GM10248 (cell line): ENCODE results near the gene SLC27A6.

Source experiments
- CTCF ChIA-PET: fragments of 300-600 bp; sonication (Branson Sonifier 250); formaldehyde crosslinking; extraction: SDS; loops from one replicate; lab custom pipeline; 2021; ENCODE audit warnings: antibody characterized with exemption; lab: Yijun Ruan, JAX
- POLR2A ChIA-PET: fragments of 350-650 bp; sonication (Branson Sonifier 250); formaldehyde crosslinking; extraction: SDS; loops from one replicate; lab custom pipeline; 2020; ENCODE audit warnings: antibody characterized with exemption; lab: Yijun Ruan, JAX
- DNase-seq: peaks from one replicate; pipeline ENCODE4 v3.0.0; 2012; ENCODE audit errors: extremely low spot score
- CTCF ChIP-seq: IDR thresholded peaks from 2 replicates; pipeline ENCODE4 v1.5.1; 2012; ENCODE audit warnings: mild to moderate bottlenecking, low read depth; ENCODE audit errors: extremely low read depth, missing control alignments, control extremely low read depth

Gene SLC27A6

GRCh38 chr5:129082225-129083136 lies 117.2 kb downstream of the SLC27A6 start:
- no peak for DNase-seq
- ChIA-PET POLR2A (no interaction called here), CTCF (no interaction called here)
- TF ChIP-seq CTCF: no peak
